ENCODE measurements around the gene CLCN2.

CLCN2 gene

GRCh38 chr3:184381261-184382224 is 20.1 kb upstream of the CLCN2 start:
- DNase-seq (ENCODE audit: low read depth in 3 of 3, low spot score in 1 of 3), result no peak

DNA sequence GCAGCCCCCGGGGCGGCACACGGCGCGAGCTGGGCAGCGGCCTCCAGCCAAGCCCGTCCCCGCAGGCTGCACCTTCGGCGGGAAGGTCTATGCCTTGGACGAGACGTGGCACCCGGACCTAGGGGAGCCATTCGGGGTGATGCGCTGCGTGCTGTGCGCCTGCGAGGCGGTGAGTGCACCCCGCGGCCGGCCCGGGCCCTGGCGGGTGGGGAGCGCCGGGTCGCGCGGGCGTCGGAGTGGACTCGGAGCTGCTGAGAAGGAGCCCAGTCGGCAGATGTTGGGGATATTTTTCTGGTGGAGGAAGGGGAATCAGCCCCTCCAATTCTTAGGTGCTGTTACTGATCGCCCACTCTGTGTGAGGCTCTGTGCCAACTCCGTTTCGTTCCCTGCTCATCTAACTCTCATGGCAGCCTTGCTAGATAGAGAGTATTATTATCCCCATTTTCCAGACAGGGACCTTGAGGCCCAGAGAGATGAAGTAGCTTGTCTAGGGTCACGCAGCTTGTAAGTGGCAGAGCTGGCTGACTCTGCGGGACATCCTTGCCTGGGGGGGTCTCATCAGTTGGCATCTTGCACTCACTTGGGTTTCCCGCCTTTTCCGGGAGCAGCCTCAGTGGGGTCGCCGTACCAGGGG is 19.3 kb upstream of the CLCN2 start:
- DNase-seq (ENCODE audit: low read depth in 3 of 3, low spot score in 1 of 3), result no peak

- no peak for DNase-seq (ENCODE audit: low read depth in 3 of 3, low spot score in 1 of 3)
Observed at GRCh38 chr3:184380185-184380626, 18.8 kb upstream of the CLCN2 start.

- no peak for DNase-seq (ENCODE audit: low read depth in 3 of 3, low spot score in 1 of 3)
Observed at GRCh38 chr3:184379358-184380184, 18.2 kb upstream of the CLCN2 start, which contains the start of gene CHRD. CHRD (plus strand) TSS chr3:184380054; CDS start chr3:184380319, 265 bp downstream.

DNA sequence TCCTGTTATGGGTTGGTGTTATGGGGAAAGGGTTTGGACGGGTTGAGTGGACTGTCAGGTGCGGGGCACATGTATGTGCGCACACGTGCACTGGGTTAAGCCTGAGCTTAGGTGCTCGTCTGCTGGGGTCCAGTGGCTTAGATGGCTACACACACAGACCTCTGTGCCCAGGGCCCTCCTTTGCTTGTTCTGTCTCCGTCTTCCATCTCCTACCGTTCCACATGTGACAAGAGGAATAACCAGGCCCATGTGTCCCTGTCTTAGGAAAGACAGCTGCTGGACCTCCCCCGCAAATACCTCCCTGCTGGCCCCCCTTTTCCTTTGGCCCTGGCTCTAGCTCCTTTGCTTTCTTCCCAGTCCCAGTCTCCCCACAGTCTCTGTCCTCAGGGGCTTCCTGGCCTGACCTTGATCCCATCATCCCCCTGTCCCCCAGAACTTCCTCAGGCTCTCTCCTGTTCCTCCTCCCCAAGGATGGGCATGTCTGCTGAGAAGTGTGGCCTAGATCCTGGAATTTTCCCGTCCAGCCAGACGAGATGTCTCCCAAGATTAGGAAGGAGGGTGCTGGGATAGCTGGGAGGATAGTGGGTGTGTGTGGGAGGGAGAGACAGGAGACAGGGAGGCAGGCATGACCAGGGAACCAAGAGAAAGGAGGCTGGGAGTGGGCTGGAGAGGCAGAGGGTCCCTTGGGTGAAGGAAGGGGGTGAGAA is 17.4 kb upstream of the CLCN2 start:
- no peak for DNase-seq (ENCODE audit: low read depth in 3 of 3, low spot score in 1 of 3)

DNA sequence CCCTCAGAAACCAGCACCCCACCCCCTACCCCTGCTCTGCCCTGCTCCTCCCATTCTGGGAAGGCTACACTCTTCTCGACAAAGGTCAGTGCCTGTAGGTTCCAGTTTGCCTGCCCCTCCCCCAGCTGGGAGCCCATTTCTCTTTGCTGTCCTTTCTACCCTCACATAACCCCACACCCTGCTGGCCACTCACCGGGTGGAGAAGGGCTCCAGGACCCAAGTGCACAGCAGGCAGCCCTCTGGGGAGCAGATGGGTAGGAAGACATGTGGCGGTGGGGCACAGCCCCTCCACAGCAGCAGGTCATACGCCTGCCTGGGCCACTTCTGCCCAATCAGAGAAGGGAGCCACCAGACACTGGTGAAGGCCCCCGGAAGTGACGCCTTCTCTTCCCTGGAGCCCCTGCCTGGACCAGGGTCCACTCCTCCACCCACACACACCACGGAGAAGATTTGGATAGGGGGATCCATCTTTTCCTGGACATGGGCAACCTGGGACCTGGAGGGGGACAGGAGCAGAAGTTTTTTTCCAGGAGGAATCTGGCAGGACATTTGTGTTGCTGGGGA is 16.6 kb upstream of the CLCN2 start, which contains the start of gene THPO:
TSS of gene THPO (minus strand) at position 326 of the 564 bp plus-strand sequence. CDS start 1,948 bp downstream, outside the sequence.
- DNase-seq (ENCODE audit: low read depth in 3 of 3, low spot score in 1 of 3), result no peak

- no peak for DNase-seq (ENCODE audit: low read depth in 3 of 3, low spot score in 1 of 3)
Observed at GRCh38 chr3:184377374-184377773, 16.0 kb upstream of the CLCN2 start.

DNA sequence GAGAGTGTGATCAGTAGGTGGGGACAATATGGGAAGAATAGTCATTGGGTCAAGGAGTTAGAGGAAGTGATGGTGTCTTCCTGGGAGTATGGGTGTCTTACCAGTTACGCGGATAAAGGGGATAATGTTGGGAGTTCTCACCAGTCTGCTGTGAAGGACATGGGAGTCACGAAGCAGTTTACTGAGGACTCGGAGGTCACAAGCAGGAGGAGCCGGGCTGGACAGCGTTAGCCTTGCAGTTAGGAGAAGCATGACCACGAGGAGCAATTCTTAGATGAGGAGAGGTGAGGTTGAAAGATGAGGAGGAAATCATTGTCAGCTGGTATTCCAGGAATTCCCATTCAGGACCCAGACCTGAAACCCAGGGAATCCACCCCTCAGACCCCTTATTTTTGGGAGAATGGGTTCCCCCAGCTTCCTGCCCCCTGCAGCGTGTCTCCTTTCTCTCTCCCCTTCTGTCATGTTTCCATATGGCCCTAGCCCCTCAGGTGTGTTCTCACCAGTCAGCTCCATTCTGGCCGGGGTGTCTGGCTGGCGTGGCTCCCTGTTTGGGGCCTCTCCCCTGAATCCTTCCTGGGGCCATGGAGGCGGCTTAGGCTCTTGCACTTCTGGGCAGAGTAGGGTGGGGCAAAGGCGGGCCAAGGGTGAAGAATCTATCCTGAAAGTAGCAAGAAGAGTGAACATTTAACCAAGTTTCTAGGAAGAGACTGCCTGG is 14.5 kb upstream of the CLCN2 start:
- DNase-seq (ENCODE audit: low read depth in 3 of 3, low spot score in 1 of 3), result no peak

GRCh38 chr3:184373422-184373821 is 12.0 kb upstream of the CLCN2 start:
- no peak for DNase-seq (ENCODE audit: low read depth in 3 of 3, low spot score in 1 of 3)

- DNase-seq (ENCODE audit: low read depth in 3 of 3, low spot score in 1 of 3), result no peak
Observed at GRCh38 chr3:184372911-184373310, 11.5 kb upstream of the CLCN2 start.

DNA sequence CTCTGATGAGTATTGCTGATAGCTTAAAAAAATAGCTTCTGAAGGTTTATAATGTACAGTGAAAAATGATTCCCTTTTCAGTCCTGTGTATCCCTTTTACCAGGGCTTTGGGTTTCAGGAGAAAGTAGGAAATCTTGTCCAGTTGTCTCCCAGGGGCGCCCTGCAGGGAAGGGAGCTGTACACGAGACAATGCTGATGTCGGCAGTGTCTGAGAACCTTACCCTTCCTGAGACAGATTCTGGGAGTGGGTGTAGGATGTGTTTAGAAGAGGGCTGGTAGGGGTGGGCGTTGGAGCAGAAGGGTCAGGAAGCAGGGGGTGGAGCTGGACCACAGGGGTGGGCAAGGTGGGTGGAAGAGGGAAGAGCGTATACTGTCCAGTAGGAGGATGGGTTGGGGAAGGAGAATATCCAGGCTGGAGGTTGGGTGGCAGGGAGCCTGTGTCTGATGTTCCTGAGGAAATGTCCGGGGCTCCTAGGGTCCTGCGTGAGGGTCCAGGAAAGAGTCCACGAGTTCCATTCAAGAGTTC is 11.0 kb upstream of the CLCN2 start:
- DNase-seq (ENCODE audit: low read depth in 3 of 3, low spot score in 1 of 3), result no peak

DNA sequence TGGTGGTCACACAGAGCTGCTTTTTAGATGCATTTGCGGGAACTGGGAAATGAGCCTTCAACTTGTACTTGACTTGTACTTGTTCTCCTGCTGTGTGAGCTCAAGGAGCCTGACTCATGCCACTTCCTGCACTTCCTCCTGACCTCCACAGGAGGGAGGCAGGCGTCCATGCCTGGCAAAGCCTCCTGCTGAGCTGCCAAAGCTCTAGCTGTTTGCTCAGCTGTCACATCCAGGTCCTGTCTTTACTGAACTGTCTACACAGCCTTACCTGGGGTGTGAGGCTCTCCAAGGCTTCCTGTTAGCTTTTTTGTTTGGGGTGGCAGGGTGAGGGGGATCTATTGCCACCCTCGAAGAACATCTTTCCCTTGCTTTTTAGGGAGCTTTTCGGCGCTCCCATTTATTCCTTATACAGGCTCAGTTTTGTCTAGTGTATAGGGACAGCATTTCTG is 10.2 kb upstream of the CLCN2 start:
- DNase-seq (ENCODE audit: low read depth in 3 of 3, low spot score in 1 of 3), result peak in 1 of 3 donors; percentile 29

- DNase-seq (ENCODE audit: low read depth in 3 of 3, low spot score in 1 of 3), result no peak
Observed at GRCh38 chr3:184368586-184369183, 7.3 kb upstream of the CLCN2 start.

DNA sequence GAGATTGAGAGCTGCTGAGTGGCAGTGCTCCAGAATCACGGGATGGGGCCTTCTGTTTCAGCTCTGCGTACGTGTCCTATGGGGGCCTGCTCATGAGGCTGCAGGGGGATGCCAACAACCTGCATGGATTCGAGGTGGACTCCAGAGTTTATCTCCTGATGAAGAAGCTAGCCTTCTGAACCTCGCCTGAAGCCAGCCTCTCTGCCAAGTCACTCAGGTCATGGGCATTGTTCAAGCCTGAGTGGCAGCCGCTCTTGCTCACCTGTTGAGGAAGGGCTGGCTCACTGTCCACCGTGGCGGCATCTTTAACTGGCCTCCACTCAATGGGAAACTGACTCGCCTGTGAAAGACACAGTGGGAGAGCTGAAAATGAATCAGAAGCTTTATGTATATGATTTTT is 6.7 kb upstream of the CLCN2 start:
- no peak for DNase-seq (ENCODE audit: low read depth in 3 of 3, low spot score in 1 of 3)

GRCh38 chr3:184366619-184367289 is 5.3 kb upstream of the CLCN2 start:
- DNase-seq (ENCODE audit: low read depth in 3 of 3, low spot score in 1 of 3), result no peak

DNA sequence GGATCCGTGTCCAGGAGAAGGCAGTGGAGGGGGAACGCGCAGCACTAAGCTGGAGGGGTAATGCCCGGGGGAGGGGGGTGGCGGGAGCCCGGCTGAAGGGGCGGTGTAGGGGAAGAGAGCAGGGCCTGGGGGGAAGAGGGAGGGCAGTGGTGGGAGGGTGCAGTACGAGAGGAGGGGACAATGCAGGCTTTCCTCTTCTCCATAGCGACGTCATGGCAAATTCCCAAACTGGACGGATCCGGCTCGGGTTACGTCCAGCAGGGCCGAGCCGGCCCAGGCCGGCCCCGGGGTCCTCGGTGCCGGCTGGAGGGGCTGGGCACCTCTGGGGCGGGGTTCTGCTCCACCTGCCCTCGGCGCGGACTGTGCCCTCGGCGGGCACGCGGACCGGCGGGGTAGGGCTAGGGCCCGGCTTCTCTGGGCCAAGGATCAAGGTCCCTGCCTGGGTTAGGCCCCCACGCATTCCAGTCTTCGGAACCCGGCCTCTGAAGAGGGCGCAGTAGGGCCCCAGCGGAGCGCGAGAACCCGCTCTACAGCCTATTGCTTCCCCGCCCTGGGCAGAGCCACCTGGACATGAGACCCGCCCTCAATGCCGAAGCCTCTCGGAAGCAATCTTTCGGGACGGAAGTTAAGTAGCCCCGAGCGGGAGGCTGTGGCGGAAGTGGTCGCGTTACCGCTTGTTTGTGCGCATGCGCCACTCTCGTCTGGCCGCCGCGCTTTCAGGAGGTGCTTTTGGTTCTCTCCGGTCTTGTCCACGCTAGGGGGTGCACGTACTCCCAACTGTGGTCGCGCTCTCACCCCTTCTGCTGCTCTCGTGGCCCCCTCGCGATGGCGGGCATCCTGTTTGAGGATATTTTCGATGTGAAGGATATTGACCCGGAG is 1.5 kb upstream of the CLCN2 start:
- peak; percentile 85 to 90 (median 89) for DNase-seq (ENCODE audit: low read depth in 3 of 3, low spot score in 1 of 3)

- peak in 1 of 3 donors; percentile 33 for DNase-seq (ENCODE audit: low read depth in 3 of 3, low spot score in 1 of 3)
Observed at GRCh38 chr3:184361932-184362667, 695 bp upstream of the CLCN2 start.

Data from stimulated activated CD4-positive, alpha-beta T cell treated with anti-CD3 and anti-CD28 coated beads, TNF-alpha, amount 100 ng/mL, for 1 hour (primary cell).